Mucosa of stomach (tissue), 1 donor: ENCODE measurements around the gene CRTC3.

Experiments used
- H3K27me3 ChIP-seq: one replicate; pipeline ENCODE4 v1.7.0; 2013; ENCODE audit warnings: mild to moderate bottlenecking, low read length; ENCODE audit not compliant: control insufficient read depth, insufficient read depth
- H3K36me3 ChIP-seq: one replicate; pipeline ENCODE4 v1.7.0; 2013; ENCODE audit warnings: low read length; ENCODE audit not compliant: control insufficient read depth, insufficient read depth
- H3K4me1 ChIP-seq: one replicate; pipeline ENCODE4 v1.7.0; 2013; ENCODE audit warnings: mild to moderate bottlenecking, low read length; ENCODE audit not compliant: control insufficient read depth, insufficient read depth
- H3K4me3 ChIP-seq: one replicate; pipeline ENCODE4 v1.7.0; 2013; ENCODE audit warnings: low read length
- H3K9ac ChIP-seq: one replicate; pipeline ENCODE4 v1.7.0; 2013; ENCODE audit warnings: mild to moderate bottlenecking, low read length, moderate library complexity
- H3K9me3 ChIP-seq: one replicate; pipeline ENCODE4 v1.7.0; 2013; ENCODE audit warnings: mild to moderate bottlenecking, low read length, moderate library complexity; ENCODE audit not compliant: control insufficient read depth
- donor health status: Pancreatic carcinoma.

CRTC3 gene

GRCh38 chr15:90557186-90558084 lies 27.7 kb downstream of the CRTC3 start:
- peak overlapping the region; percentile 9 for H3K9ac ChIP-seq
- peaks cover 32% of the 10 kb centered on the region for H3K4me1 ChIP-seq
- H3K27me3 ChIP-seq: no peaks in the 10 kb centered on the region
- H3K9me3 ChIP-seq: no peaks in the 10 kb centered on the region
- H3K36me3 ChIP-seq: no peaks in the 10 kb centered on the region
- H3K4me3 ChIP-seq: no peak overlapping the region

GRCh38 chr15:90558171-90558573 lies 28.4 kb downstream of the CRTC3 start:
- Histone ChIP-seq H3K4me1 (peaks cover 32% of the 10 kb centered on the region), H3K9ac (no peak overlapping the region), H3K27me3 (no peaks in the 10 kb centered on the region), H3K4me3 (no peak overlapping the region), H3K9me3 (no peaks in the 10 kb centered on the region), H3K36me3 (no peaks in the 10 kb centered on the region)

- no peaks in the 10 kb centered on the region for H3K9me3 ChIP-seq
- H3K27me3 ChIP-seq: no peaks in the 10 kb centered on the region
- peaks cover 39% of the 10 kb centered on the region for H3K4me1 ChIP-seq
- H3K4me3 ChIP-seq: no peak overlapping the region
- H3K36me3 ChIP-seq: no peaks in the 10 kb centered on the region
- no peak overlapping the region for H3K9ac ChIP-seq
Measured at GRCh38 chr15:90559119-90559518, 29.4 kb downstream of the CRTC3 start.

DNA sequence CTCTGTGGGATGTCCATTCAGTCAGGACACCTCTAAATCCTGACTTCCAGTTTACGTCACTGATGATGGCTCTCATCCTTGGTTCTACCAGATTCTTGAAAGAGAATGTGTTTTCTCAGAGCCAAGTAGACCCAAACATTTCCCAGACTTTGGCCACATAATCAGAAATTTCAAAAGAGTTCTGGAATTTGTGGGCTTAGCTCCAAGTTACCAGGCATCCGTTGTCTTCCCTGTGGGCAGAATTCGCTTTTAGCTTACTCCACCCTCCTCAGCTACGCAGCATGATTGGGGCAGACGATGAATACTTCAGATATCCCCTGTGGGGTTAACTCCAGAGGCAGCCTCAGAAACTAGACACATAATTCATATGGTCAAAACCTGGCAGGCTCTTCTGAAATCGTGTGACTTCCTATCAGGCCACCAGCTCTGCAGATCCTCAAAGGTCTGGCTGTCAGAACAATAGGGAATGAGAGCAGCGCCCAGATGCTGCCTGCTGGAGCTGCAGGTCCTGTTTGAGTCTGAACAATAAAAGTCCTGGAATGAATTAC lies 30.6 kb downstream of the CRTC3 start:
- no peak overlapping the region for H3K9ac ChIP-seq
- no peaks in the 10 kb centered on the region for H3K9me3 ChIP-seq
- no peaks in the 10 kb centered on the region for H3K27me3 ChIP-seq
- peaks cover 51% of the 10 kb centered on the region for H3K4me1 ChIP-seq
- H3K36me3 ChIP-seq: no peaks in the 10 kb centered on the region
- H3K4me3 ChIP-seq: no peak overlapping the region

GRCh38 chr15:90561344-90562244 lies 31.9 kb downstream of the CRTC3 start:
- peaks cover 56% of the 10 kb centered on the region for H3K4me1 ChIP-seq
- H3K4me3 ChIP-seq: no peak overlapping the region
- H3K9ac ChIP-seq: no peak overlapping the region
- no peaks in the 10 kb centered on the region for H3K9me3 ChIP-seq
- H3K27me3 ChIP-seq: no peaks in the 10 kb centered on the region
- no peaks in the 10 kb centered on the region for H3K36me3 ChIP-seq

- H3K27me3 ChIP-seq: no peaks in the 10 kb centered on the region
- no peak overlapping the region for H3K4me3 ChIP-seq
- no peaks in the 10 kb centered on the region for H3K9me3 ChIP-seq
- H3K4me1 ChIP-seq: peaks cover 49% of the 10 kb centered on the region
- H3K36me3 ChIP-seq: no peaks in the 10 kb centered on the region
- no peak overlapping the region for H3K9ac ChIP-seq
Measured at GRCh38 chr15:90562669-90563068, 32.9 kb downstream of the CRTC3 start.

GRCh38 chr15:90563463-90563862 lies 33.7 kb downstream of the CRTC3 start:
- Histone ChIP-seq H3K36me3 (no peaks in the 10 kb centered on the region), H3K4me3 (no peak overlapping the region), H3K4me1 (peaks cover 42% of the 10 kb centered on the region), H3K9ac (no peak overlapping the region), H3K9me3 (no peaks in the 10 kb centered on the region), H3K27me3 (no peaks in the 10 kb centered on the region)

GRCh38 chr15:90564051-90564450 lies 34.3 kb downstream of the CRTC3 start:
- H3K4me1 ChIP-seq: peaks cover 42% of the 10 kb centered on the region
- H3K9me3 ChIP-seq: no peaks in the 10 kb centered on the region
- H3K9ac ChIP-seq: no peak overlapping the region
- H3K27me3 ChIP-seq: no peaks in the 10 kb centered on the region
- no peaks in the 10 kb centered on the region for H3K36me3 ChIP-seq
- H3K4me3 ChIP-seq: no peak overlapping the region

GRCh38 chr15:90564590-90564989 lies 34.9 kb downstream of the CRTC3 start:
- Histone ChIP-seq H3K9ac (no peak overlapping the region), H3K9me3 (no peaks in the 10 kb centered on the region), H3K36me3 (no peaks in the 10 kb centered on the region), H3K4me1 (peaks cover 42% of the 10 kb centered on the region), H3K27me3 (no peaks in the 10 kb centered on the region), H3K4me3 (no peak overlapping the region)

DNA sequence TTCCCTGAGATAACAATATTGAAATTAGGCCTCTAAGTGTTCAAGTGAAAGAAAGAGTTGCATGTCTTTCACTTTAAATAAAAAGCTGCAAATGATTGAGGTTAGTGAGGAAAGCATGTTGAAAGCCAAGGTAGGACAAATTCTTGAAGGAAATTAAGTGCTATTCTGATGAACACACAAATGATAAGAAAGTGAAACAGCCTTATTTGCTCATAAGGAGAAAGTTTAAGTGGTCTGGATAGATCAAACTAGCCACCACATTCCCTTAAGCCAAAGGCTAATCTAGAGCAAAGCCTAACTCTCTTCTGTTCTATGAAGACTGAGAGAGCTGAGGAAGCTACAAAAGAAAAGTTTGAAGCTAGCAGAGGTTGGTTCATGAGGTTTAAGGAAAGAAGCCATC lies 36.1 kb downstream of the CRTC3 start:
- Histone ChIP-seq H3K4me3 (no peak overlapping the region), H3K4me1 (peaks cover 32% of the 10 kb centered on the region), H3K36me3 (no peaks in the 10 kb centered on the region)

GRCh38 chr15:90570643-90571042 lies 40.9 kb downstream of the CRTC3 start:
- H3K4me3 ChIP-seq: no peak overlapping the region
- H3K9me3 ChIP-seq: no peaks in the 10 kb centered on the region
- H3K27me3 ChIP-seq: no peaks in the 10 kb centered on the region
- H3K36me3 ChIP-seq: no peaks in the 10 kb centered on the region
- H3K4me1 ChIP-seq: peaks cover 16% of the 10 kb centered on the region
- H3K9ac ChIP-seq: no peak overlapping the region

More for the DNA sequence above, 36.1 kb downstream of the CRTC3 start:
- no peaks in the 10 kb centered on the region for H3K27me3 ChIP-seq
- H3K9ac ChIP-seq: no peak overlapping the region
- H3K9me3 ChIP-seq: no peaks in the 10 kb centered on the region

- Histone ChIP-seq H3K9ac (no peak overlapping the region), H3K9me3 (no peaks in the 10 kb centered on the region), H3K36me3 (no peaks in the 10 kb centered on the region), H3K4me3 (no peak overlapping the region), H3K27me3 (no peaks in the 10 kb centered on the region), H3K4me1 (peaks cover 11% of the 10 kb centered on the region)
Measured at GRCh38 chr15:90571063-90571541, 41.4 kb downstream of the CRTC3 start.
